Stimulated activated CD4-positive, alpha-beta T cell treated with anti-CD3 and anti-CD28 coated beads, TNF-alpha, amount 100 ng/mL, for 24 hours (primary cell): Measurements from ENCODE around the gene SESN1.

ENCODE experiments used
- DNase-seq, 3 experiments: peaks; one replicate each; pipeline ENCODE4 v3.0.0-alpha.2; 2020; ENCODE audit warnings: low read depth in 3 of 3

SESN1 gene

DNA sequence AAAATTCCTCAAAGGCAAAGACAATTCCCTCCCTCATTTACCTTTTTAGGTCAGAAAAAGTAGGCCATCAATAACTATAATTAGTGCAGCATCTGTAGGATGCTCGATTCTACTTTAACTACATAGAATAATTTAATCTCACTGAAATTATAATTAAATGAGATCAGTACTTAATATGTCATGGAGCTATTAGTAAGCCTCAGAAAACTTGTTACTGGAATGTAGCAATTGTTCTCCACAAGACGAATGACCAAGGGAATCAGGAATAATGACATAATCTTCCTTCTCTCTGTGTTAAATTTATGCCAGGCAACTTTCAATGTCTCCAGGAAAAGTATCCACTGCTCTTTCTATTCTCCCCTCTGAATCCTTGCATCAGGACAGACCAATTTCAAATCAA, 34.1 kb downstream of the SESN1 start:
- no peak for DNase-seq

DNA sequence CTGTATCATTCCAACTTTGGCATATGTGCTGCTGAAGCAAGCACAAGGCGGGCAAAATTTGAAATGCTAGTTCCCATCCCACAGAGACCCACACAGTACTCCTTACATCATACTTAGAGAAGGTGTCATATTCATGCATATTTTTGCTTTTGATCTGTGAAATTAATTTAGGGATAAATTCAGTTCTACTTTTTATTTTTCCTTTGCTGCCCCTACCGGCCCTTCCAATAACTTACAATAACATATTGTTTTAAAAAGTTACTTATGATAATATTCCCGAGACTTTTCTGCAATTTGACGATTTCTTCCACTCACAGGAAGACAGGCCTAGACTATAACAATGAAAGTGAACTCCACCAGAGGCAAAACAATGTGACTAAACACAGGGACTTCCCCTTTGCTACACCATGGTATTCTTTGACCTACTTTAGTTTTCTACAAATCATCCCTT, 35.0 kb downstream of the SESN1 start:
- peak in 1 of 3 experiments; percentile 6 for DNase-seq

DNA sequence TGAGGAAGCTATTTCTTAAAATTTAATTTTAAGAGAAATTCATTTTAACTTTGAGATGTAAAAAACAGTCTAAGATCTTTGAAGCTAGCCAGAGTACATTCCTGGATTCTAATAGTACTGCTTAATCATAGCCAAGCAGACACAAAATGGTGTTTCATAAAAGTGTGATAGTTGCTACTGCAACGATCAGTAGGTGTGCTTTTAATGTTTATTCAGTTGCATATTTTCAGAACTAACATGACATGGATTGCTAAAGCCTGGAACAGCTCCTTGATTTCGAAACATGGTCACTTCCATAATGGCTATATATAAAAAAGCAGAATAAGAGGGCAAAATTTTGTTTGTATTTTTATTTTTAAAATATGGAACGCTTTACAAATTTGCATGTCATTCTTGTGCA, 35.5 kb downstream of the SESN1 start:
- DNase-seq: no peak

DNA sequence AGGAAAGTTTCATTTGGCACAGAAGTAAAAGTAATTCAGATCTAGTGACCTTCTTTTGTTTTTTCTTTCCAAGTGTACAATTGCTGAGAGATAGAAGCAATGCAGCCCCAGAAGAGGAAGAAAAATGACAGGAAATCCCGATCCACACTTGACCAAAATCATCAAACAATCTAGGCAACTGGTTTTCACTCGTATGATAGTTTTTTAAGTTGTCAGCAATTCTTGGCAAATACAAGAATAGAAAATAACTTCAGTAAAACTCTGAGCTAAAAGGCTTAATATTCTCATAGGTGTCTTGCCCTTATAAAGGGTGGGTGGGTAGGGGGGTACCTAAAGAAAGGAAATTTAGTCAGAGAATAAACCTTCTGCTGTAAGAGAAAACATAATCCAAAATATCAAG, 36.0 kb downstream of the SESN1 start:
- no peak for DNase-seq

DNA sequence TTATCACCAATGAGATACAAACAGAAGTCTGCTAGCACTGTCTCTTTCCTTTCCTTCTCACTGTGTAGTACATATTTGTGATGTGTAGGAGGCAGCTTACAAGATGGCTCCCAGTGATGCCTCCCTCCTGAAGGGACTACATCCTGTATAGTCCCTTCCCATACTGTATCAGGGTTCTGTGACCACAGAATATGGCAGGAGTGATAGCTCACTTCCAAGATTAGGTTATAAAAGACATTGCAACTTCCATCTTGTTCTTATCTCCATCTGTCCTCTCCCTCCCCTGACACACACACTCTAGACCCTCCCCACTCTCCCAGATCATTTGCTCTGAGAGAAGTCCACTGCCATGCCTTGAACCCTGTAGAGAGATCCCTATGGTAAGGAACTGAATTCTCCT, 38.0 kb downstream of the SESN1 start:
- no peak for DNase-seq

DNA sequence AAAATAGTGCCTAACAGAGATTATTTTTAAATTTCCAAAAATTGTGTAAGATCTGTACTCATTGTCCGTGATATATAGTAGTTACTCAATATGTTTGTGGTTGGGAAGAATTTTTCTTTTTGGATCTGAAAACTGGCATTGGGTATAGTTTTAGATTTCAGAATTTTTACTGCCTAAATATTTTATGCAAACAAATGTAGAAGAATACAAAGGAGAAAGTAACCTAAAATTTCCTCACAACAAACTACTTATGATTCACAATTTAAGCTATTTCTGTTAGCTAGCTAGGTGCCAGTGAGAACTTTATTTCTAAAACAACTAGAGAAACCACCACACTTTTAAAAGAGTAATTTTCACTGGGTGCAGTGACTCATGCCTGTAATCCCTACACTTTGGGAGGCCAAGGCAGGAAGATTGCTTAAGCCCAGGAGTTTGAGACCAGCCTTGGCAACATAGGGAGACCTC, 38.8 kb downstream of the SESN1 start:
- no peak for DNase-seq

DNA sequence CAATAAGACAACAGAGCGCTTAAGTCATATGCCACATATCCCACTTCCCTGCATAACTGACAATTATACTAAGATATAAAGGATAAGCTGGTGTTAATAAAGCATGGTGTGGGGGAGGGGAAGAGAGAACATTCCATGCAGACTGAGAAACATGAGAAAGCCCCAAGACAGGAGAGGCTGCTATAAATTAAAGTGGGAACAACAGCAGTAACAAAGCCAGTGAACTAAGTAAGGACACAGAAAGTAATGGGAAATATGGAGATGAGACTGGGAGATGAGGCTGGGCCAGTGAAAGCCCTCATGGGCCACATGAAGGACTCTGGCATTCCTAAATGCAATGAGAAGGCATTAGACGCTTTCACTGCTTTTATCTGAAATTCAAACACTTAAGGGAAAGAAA, 41.3 kb downstream of the SESN1 start:
- no peak for DNase-seq

DNA sequence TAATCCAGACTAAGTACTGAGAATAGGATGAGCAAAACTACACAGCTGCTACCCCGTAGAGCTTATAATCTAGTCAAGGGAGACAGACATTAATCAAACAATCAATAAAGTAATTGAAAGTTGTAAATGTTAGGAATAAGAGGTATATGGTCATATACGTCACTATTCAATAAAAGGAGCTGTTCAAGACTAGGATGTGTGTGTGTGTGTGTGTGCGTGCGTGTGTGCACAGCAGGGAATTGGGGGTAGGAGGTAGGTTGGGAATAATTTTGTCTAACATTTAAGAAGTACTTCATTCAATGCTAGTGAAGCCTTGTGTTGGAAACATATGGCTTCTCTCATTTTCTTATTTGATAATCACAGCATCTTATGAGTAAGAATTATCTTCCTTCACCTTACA, 41.8 kb downstream of the SESN1 start:
- DNase-seq: no peak

DNA sequence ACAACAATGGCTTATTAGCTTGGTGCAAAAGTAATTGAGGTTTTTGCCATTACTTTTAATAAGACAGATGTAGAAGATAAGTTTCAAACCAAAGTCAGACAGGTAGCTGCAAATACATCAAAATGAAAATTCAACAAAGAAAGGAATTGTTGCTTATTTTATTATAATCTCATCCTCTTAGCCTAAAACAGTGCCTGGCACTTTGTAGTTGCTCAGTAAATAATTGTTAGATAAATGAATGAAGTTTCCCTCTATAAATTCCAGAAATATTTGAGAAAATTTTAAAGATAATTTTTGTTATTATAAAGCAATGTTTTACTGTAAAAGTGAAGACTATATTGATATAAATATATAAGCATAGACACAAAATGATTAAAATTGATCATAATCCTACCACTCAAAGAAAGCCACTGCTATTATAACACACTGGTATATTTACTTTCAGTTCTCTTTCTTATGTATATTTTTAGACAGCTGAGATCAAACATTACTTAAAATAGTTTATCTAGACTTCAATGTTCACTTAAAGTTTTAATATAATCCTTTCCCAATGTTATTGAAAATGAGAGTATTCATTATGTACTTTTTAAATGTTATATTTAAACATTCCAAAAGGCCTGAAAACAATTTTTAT, 42.5 kb downstream of the SESN1 start:
- DNase-seq: no peak

DNA sequence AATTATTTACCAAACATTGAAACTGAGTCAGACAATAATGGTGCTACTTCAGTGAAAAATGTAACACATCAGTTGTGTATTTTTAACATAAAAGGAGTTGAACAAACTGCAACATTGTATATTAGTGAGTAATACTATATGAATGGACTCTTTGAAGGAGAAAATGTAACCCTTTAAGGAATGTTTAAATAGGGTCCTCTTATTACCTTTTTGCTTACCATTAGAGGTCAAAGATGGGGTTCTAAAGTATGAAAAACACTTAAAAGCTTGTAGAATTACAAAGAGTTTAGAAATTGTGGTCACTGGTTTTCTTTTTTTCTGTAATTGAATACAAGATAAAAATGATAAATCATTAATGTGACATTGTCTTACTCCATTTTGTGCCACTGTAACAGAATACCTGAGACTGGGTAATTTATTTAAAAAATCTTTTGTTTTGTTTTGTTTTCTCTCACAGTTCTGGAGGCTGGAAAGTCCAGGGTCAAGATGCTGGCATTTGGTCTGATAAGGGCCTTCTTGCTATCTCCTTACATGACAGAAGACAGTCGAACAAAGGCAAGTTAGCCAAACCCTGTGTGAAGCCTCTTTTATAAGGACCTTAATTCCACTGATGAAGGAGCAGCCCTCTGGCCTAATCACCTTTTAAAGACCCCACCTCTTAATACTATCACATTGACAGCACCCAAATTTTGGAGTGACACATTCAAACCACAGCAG, 43.2 kb downstream of the SESN1 start:
- no peak for DNase-seq

DNA sequence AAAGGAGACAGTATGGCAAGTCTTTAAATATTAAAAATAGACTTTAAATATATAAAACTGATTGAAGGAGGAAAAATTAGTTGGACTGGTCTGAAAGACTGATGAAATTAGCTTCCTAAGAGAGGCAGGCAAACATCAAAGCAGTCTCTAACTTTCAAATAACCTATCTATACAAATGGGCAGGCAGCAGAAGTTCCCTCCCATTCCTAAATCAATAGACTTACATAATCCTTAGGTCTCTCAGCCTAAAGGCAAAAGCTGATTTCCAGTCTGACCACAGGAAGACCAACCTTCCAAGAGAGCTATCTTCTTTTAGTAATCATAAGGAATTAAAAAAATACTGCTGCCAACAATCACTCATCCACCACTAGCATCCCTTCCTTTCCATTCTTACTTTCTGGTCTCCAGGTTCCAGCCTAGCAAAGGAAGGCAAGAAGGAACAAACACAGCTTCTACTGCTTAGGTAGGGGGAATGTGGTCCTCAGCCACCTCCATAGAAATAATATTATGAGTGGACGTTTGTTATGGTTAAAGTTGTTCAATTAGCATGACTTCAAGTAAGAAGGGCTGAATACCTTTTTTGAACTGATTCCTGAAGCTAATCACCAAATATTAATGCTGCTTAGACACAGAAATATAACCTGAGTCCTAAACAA, 44.1 kb downstream of the SESN1 start:
- DNase-seq: no peak

DNA sequence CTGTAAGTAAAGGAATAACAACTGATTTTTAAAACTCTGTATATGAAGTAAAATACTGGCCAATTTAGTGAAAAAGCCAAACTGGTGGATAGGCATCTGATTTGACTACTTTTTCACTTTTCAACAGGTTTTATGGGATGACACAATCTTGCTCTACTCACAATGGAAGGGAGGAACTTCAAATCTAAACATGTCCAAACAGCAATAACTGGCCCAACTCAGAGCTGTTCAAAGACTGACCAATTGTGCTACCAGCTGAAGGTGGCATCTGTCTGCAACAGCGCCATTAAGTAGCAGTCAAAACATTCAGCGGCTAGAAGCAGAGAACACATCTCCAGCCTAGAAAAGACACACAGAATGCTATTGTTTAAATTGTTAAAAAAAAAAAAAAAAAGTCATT, 44.6 kb downstream of the SESN1 start:
- DNase-seq: no peak

DNA sequence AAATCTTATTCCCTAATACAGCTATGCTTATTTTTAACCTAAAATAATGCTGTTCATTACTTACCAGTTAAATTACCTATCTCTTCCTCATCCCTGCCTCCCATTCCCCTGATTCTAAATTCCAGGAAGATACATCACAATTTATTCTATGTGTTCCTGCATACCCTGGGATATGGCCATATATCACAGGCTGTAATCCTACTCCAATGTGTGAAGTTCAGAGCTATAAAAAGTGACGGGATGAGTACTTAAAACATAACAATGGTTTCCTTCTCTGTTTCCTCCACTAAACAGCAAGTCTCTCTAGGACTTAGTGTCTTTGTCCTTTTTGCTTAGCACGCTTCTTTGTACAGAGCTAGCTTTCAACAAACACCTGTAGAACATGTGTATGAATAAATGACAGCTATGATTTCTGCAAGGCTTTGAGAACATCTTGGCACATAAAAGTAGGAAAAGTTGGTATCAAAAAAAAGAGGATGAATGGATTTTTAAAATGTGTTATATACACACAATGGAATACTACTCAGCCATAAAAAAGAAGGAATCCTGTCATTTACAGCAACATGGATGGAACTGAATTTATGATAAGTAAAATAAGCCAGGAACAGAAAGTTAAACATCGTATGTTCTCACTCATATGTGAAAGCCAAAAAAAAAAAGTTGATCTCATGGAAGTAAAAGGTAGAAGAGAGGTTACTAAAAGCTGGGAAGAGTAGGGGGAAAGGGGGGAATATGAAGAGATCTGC, 45.8 kb downstream of the SESN1 start:
- DNase-seq: no peak

DNA sequence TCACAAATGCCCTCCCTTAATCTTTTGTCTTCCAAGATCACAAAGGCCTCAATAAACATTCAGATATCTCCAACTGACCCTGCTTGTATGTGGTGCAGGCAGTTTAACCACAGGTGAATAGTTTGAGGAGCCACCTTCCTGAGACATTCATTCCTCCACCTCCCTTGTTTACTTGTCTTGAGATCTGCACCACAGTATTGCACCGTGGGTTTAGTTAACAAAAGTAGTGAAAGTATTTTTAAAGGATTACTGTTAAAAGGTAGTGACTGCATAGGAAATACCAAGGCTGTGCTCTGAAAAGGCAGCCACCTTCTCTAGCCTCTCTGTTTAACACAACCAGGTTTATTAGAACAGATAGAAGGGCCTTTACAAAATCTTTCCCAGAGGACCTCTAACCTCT, 46.5 kb downstream of the SESN1 start:
- DNase-seq: no peak

DNA sequence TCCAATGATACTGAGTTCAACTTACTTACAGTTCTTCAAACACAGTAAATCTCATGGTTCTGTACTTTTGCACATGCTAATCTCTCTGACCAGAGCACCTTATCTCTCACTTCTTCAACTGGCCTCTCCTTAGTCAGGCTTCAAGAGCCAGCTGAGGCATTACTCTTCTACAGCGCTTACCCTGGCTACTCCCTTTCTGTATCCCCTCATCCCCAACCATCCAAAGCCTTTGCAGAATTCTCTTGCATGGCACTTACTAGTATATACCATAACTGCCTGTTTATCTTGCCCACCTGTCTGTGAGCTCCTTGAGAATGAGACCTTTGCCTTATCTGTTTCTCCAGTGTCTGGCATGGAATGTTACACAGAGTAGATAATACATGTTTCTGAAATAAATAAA, 49.2 kb downstream of the SESN1 start:
- no peak for DNase-seq

DNA sequence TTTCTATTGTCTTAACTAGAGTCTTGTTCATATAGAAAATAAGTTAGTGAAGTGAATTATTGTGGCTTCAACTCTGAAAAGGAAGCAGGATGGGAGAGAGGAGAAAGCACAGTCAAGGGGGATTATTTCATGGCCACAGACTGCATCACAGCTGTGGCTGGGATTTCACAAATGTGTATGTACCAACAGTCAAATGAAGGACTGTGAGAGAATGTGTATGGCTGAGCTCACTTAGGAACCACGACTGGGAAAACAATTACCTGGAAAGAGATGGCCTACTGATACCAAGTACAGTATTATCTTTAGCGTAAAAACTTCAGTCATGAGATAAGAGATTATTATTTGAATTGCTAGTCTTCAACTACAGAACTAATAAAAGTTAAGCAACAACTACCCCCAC, 54.9 kb downstream of the SESN1 start:
- DNase-seq: no peak

DNA sequence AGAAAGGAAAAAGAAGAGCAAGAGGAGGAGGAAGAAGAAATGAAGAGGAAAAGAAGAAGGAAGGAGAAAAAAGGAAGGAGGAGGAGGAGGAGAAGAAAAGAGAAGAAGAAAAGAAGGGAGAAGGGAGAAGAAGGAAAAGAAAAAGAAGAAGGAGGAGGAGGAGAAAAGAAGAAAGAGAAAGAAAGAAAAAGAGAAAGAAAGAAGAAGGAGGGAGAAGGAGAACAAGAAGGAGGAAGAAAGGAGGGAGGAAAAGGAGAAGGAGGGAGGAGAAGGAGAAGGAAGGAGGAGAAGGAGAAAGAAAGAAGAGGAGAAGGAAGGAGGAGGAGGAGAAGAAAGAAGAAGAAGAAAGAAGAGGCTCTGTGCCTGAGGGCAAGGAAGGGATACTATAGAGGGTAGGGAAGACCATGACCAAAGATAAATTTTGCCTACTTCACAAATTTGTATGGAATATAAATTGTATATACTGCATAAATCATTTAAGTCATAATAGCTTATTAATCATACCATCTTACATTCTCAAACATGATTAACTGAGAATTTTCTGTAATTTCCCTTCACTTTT, 55.7 kb downstream of the SESN1 start:
- DNase-seq: no peak

DNA sequence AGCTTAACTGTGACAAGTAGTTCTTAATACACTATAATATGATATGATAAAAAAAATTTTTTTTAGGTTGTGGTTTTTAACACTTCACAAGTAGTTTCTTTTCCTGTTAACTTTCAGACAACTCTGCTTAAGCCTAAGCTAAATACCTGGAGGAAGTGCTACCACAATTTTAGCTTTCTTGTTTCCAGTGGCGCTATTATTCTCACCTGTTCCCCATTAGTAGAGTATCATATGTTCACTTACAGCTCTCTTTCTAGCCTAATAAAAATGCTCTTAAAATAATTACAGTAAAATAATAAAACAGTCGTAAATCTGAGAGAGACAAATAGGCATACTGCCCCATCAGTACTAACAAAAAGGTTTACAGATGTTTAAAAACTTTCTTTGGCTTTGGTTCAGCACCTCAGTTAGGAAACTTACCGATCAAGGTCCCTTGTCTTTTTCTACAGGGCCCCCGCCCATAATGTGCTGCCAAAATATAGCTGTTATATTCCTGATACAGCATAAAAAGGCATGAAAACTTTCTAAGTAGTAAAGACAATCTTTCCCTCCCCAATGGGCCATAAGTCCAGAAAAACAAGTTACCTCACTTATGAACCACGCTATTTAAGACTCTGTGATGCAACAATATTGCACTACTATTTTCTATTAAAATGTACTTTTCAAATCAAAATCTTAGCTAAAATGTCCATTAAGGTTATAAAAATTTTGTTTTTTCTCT, 57.9 kb downstream of the SESN1 start:
- no peak for DNase-seq

DNA sequence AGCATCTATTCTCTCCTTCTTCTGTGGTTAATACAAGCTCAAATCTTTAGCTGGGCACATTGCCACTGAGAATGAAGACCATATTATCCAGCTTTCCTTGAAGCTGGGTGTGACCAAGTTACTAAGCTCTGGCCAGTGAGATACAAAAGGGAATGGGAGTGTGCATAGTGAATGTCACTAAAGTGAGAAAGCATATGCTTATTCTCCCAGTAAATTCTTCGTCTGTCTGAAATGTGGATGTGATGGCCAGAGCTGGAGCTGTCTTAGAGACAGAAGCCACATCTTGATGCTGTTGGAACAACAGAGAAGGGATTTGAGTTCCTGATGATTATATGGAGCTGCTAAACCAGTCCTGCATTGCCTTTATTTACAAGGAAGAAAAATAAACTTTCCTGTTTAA, 60.1 kb downstream of the SESN1 start:
- DNase-seq: no peak

DNA sequence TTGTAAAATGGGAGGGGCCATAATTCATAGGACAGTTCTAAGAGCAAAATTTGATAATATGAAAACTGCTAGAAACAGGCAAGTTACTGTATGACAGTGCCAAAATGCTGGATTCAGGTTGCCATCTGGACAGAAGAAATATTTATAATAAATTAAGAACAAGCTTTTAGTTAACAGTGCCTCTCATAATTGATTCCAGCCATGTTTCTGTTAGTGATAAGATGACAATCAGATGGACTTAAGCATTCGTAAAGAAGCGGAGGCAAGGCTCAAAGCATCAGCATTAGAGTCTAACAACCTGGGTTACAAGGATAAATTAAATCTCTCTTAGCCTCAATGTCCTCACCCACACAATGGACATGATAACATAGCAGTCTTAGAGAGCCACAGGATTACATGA, 61.0 kb downstream of the SESN1 start:
- no peak for DNase-seq

DNA sequence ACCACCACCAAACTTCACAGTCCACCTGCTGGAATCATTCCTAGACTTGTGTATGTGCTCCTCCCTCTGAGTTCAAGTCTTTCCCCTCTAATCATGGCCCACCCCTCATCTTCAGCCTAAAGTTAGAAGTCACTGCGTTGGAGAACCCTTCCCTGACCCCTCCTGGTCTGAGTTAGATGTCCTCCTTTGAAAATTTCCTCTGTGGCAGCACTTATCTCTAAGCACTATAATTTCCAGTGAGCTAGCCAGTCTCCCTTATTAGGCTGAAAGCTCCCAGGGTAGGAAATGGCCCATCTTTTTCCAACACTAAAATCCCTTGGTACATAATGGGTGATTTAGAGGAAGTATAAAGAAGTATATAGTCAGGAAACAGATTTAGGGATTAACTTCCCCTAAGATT, 63.2 kb downstream of the SESN1 start:
- no peak for DNase-seq
